ENCODE data around the gene RPS4Y2.

The RPS4Y2 gene

GRCh38 chrY:20781408-20781807 lies 25.5 kb downstream of the RPS4Y2 start:
- no peak for TF ChIP-seq CTCF (IDR thresholded peaks at IDR 0.05; ENCODE audit: low read depth, low read length)
- no peak overlapping the region for H3K4me3 ChIP-seq (replicated peaks in 1 of 2; ENCODE audit: low read depth in 2 of 2, low read length in 2 of 2)
- no peak for DNase-seq (ENCODE audit: low read depth in 2 of 2)

GRCh38 chrY:20784965-20785364 lies 29.1 kb downstream of the RPS4Y2 start:
- DNase-seq (ENCODE audit: low read depth in 2 of 2), result no peak
- no peak for TF ChIP-seq CTCF (IDR thresholded peaks at IDR 0.05; ENCODE audit: low read depth, low read length)
- no peak overlapping the region for H3K4me3 ChIP-seq (replicated peaks in 1 of 2; ENCODE audit: low read depth in 2 of 2, low read length in 2 of 2)

- DNase-seq (ENCODE audit: low read depth in 2 of 2), result no peak
- TF ChIP-seq CTCF (IDR thresholded peaks at IDR 0.05; ENCODE audit: low read depth, low read length), result no peak
- no peak overlapping the region for H3K4me3 ChIP-seq (replicated peaks in 1 of 2; ENCODE audit: low read depth in 2 of 2, low read length in 2 of 2)
Measured at GRCh38 chrY:20787076-20787475, 31.2 kb downstream of the RPS4Y2 start.

GRCh38 chrY:20798351-20799049 lies 42.6 kb downstream of the RPS4Y2 start:
- no peak for TF ChIP-seq CTCF (IDR thresholded peaks at IDR 0.05; ENCODE audit: low read depth, low read length)
- H3K4me3 ChIP-seq (replicated peaks in 1 of 2; ENCODE audit: low read depth in 2 of 2, low read length in 2 of 2), result no peak overlapping the region
- DNase-seq (ENCODE audit: low read depth in 2 of 2), result no peak

- TF ChIP-seq CTCF (IDR thresholded peaks at IDR 0.05; ENCODE audit: low read depth, low read length), result no peak
- H3K4me3 ChIP-seq (replicated peaks in 1 of 2; ENCODE audit: low read depth in 2 of 2, low read length in 2 of 2), result no peak overlapping the region
- DNase-seq (ENCODE audit: low read depth in 2 of 2), result no peak
Measured at GRCh38 chrY:20802659-20803058, 46.8 kb downstream of the RPS4Y2 start.

GRCh38 chrY:20806243-20806642 lies 50.3 kb downstream of the RPS4Y2 start:
- no peak overlapping the region for H3K4me3 ChIP-seq (replicated peaks in 1 of 2; ENCODE audit: low read depth in 2 of 2, low read length in 2 of 2)
- TF ChIP-seq CTCF (IDR thresholded peaks at IDR 0.05; ENCODE audit: low read depth, low read length), result no peak
- no peak for DNase-seq (ENCODE audit: low read depth in 2 of 2)

- H3K4me3 ChIP-seq (replicated peaks in 1 of 2; ENCODE audit: low read depth in 2 of 2, low read length in 2 of 2), result no peak overlapping the region
- no peak for TF ChIP-seq CTCF (IDR thresholded peaks at IDR 0.05; ENCODE audit: low read depth, low read length)
- no peak for DNase-seq (ENCODE audit: low read depth in 2 of 2)
Measured at GRCh38 chrY:20813459-20813858, 57.6 kb downstream of the RPS4Y2 start.

Measured in cardiac fibroblast (primary cell).